H1 (cell line): ENCODE data around the gene EPHA6. TPM values are rescaled to one million over a fixed set of nuclear protein-coding genes. Genes with fewer than 3 reads are reported as not detected.

Source experiments
- ASH2L ChIP-seq: fragments of 200-600, 300-600 bp; sonication (generic); IDR thresholded peaks from one replicate; pipeline ENCODE4 v1.7.1; 2017; ENCODE audit warnings: low read length
- CBX8 ChIP-seq: fragments of 300-800, 300-1000 bp; sonication (generic); IDR thresholded peaks from 2 replicates; pipeline ENCODE4 v1.7.1; 2016; ENCODE audit warnings: low read depth, low read length, borderline replicate concordance
- CHD1 ChIP-seq: IDR thresholded peaks from 2 replicates; pipeline ENCODE4 v1.6.1; 2012; ENCODE audit warnings: low read depth, low read length, improper control_type of control experiment
- HDAC2 ChIP-seq, 2 experiments: fragments of 300-600 bp in 1 of 2; sonication (generic) in 1 of 2; IDR thresholded peaks; 2 replicates each; pipeline ENCODE4 v1.6.1; 2011 to 2012; ENCODE audit warnings: low read depth in 2 of 2, low read length in 2 of 2, mild to moderate bottlenecking in 2 of 2, moderate library complexity in 2 of 2, borderline replicate concordance in 1 of 2, inconsistent platforms in 1 of 2
- POLR2AphosphoS5 ChIP-seq: IDR thresholded peaks from 2 replicates; pipeline ENCODE4 v1.6.1; 2011; ENCODE audit warnings: low read depth, low read length
- POU5F1 ChIP-seq: IDR thresholded peaks from 2 replicates; pipeline ENCODE4 v1.6.1; 2011; ENCODE audit warnings: low read depth, mild to moderate bottlenecking, low read length, moderate library complexity
- ZNF274 ChIP-seq: IDR thresholded peaks from 2 replicates; pipeline ENCODE4 v1.7.0; 2012; ENCODE audit warnings: low read length, borderline replicate concordance; ENCODE audit errors: extremely low read depth
- polyA plus RNA-seq, 7 experiments: library from polyadenylated mRNA; depleted of rRNA in 3 of 7; stranded (reverse) in 5 of 7; unstranded in 2 of 7; fragments of >200 nt in 5 of 7; fragments of 200-250 nt in 2 of 7; gene quantifications; 1 replicate in 5 of 7; 2 replicates in 1 of 7; 4 replicates in 1 of 7; pipeline versions ENCODE4 v1.2.1 to v1.2.3, GENCODE V29; 2011 to 2013; ENCODE audit warnings: missing spikeins in 2 of 7, mixed read lengths in 2 of 7
- total RNA-seq: library from RNA; stranded (reverse); fragmentation: NEBNext Ultra II Directional; extraction: Animal tissue kit (Norgen Biotek cat#: 25700); gene quantifications from 2 replicates; pipeline ENCODE4 v1.2.1, GENCODE V29; 2021

The EPHA6 gene
- total and polyA plus RNA-seq, 2 of the 8 experiments (the other 6 are each of a cell fraction or from before 2014, with no cell fraction given): 0.83 to 3.2 TPM

- TF ChIP-seq CHD1 (no peak), HDAC2 (IDR thresholded peaks at IDR 0.05; ENCODE audit: borderline replicate concordance in 1 of 2, low read depth in 2 of 2, low read length in 2 of 2) (no peak), ZNF274 (no peak), POU5F1 (no peak), POLR2AphosphoS5 (no peak), ASH2L (no peak), CBX8 (no peak)
- TF ChIP-seq, all 59 proteins: peak for 0
Observed at GRCh38 chr3:97646932-97647331, 832.5 kb downstream of the EPHA6 start (continued).
